ENCODE results near the gene WDFY3. TPM values are rescaled to one million over a fixed set of nuclear protein-coding genes. Genes with fewer than 3 reads are reported as not detected.

The WDFY3 gene
- total RNA-seq, 1 experiment from 2014 or later, result 42.7 TPM

DNA sequence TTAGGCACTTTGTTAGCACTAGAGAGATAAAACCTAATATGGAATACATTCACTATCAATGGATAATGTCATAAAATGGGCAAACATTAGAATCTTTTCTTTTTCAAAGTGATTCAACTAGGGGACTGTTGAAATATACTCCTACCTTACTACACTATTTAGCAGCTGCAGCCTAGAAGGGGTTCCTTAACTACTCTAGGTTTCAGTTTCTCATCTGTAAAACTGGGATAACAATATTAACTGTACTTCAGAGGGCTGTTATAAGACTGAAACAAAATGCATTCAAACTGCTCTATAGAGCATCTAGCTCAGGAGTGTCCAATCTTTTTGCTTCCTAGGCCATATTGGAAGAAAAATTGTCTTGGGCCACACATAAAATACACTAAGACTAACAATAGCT is 236.1 kb downstream of the WDFY3 start:
- Histone ChIP-seq H3K36me3 (ENCODE audit: control insufficient read depth, insufficient read depth, low read length) (no peaks in the 10 kb centered on the region), H3K4me3 (ENCODE audit: low read depth, low read length) (no peak overlapping the region)

DNA sequence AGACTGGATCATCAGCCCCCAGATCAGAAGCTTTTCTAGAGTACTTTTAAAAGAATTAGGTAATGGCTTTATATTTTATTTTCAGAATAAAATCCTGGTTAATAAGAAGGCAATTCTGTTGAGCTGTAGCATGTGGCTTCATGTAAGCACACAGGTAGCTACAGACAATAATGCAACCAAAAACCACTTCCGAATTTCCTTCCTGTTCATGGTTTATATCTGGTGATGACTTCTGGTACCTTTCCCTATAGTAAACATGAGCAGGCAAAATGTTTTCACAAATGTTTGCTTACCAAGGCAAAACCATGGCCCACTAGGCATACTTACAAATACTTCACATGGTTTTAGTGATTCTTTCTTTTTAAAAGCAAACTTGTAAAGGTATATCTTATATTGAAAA is 239.0 kb downstream of the WDFY3 start:
- POLR2A ChIA-PET, result no interaction called here
- no peaks in the 10 kb centered on the region for H3K36me3 ChIP-seq (ENCODE audit: control insufficient read depth, insufficient read depth, low read length)
- intact Hi-C loops (cut with micrococcal nuclease; ENCODE audit: unreplicated experiment), result no loop called here
- TF ChIP-seq CTCF (IDR thresholded peaks at IDR 0.05; ENCODE audit: insufficient read depth in 1 of 2, low read depth in 1 of 2, low read length in 1 of 2, severe bottlenecking in 1 of 2, unreplicated experiment in 1 of 2), result no peak
- H3K27me3 ChIP-seq (replicated peaks; ENCODE audit: control insufficient read depth, insufficient read depth, low read length), result no peaks in the 10 kb centered on the region
- Mint-ChIP-seq H3K4me3 (ENCODE audit: unreplicated experiment) (no peak overlapping the region), H3K27me3 (ENCODE audit: insufficient read depth, unreplicated experiment) (no peaks in the 10 kb centered on the region), H3K4me1 (ENCODE audit: low read depth, unreplicated experiment) (no peaks in the 10 kb centered on the region), H3K9me3 (ENCODE audit: unreplicated experiment) (no peaks in the 10 kb centered on the region), H3K36me3 (ENCODE audit: insufficient read depth, unreplicated experiment) (peaks cover 14% of the 10 kb centered on the region), H3K27ac (ENCODE audit: unreplicated experiment) (no peak overlapping the region)
- CTCF ChIA-PET, result no interaction called here
- no TSS peak for BruUV-seq (replicated peaks)
- no peaks in the 10 kb centered on the region for H3K9me3 ChIP-seq
- DNase-seq, result no peak
- no peak overlapping the region for H3K4me3 ChIP-seq (ENCODE audit: low read depth, low read length)
- H3K4me1 ChIP-seq, result no peaks in the 10 kb centered on the region

More for the DNA sequence above, 236.1 kb downstream of the WDFY3 start:
- no peaks in the 10 kb centered on the region for H3K9me3 Mint-ChIP-seq (ENCODE audit: unreplicated experiment)
- no peaks in the 10 kb centered on the region for H3K27me3 Mint-ChIP-seq (ENCODE audit: insufficient read depth, unreplicated experiment)
- H3K4me1 Mint-ChIP-seq (ENCODE audit: low read depth, unreplicated experiment), result no peaks in the 10 kb centered on the region
- H3K4me3 Mint-ChIP-seq (ENCODE audit: unreplicated experiment), result no peak overlapping the region
- no TSS peak for BruUV-seq (replicated peaks)
- H3K36me3 Mint-ChIP-seq (ENCODE audit: insufficient read depth, unreplicated experiment), result peaks cover 8% of the 10 kb centered on the region
- intact Hi-C loops (cut with micrococcal nuclease; ENCODE audit: unreplicated experiment), result no loop called here
- Histone ChIP-seq H3K9me3 (no peaks in the 10 kb centered on the region), H3K4me1 (no peaks in the 10 kb centered on the region), H3K27me3 (replicated peaks; ENCODE audit: control insufficient read depth, insufficient read depth, low read length) (no peaks in the 10 kb centered on the region)
- POLR2A ChIA-PET, result no interaction called here
- no peak overlapping the region for H3K27ac Mint-ChIP-seq (ENCODE audit: unreplicated experiment)
- no peak for DNase-seq
- CTCF ChIA-PET, result no interaction called here
- TF ChIP-seq CTCF (IDR thresholded peaks at IDR 0.05; ENCODE audit: insufficient read depth in 1 of 2, low read depth in 1 of 2, low read length in 1 of 2, severe bottlenecking in 1 of 2, unreplicated experiment in 1 of 2), result no peak

- DNase-seq, result no peak
- Histone ChIP-seq H3K36me3 (ENCODE audit: control insufficient read depth, insufficient read depth, low read length) (no peaks in the 10 kb centered on the region), H3K27me3 (replicated peaks; ENCODE audit: control insufficient read depth, insufficient read depth, low read length) (no peaks in the 10 kb centered on the region), H3K4me1 (no peaks in the 10 kb centered on the region), H3K9me3 (no peaks in the 10 kb centered on the region), H3K4me3 (ENCODE audit: low read depth, low read length) (no peak overlapping the region)
- intact Hi-C loops (cut with micrococcal nuclease; ENCODE audit: unreplicated experiment), result no loop called here
- ChIA-PET CTCF (no interaction called here), POLR2A (no interaction called here)
- no peaks in the 10 kb centered on the region for H3K4me1 Mint-ChIP-seq (ENCODE audit: low read depth, unreplicated experiment)
- no peak overlapping the region for H3K27ac Mint-ChIP-seq (ENCODE audit: unreplicated experiment)
- H3K36me3 Mint-ChIP-seq (ENCODE audit: insufficient read depth, unreplicated experiment), result peaks cover 12% of the 10 kb centered on the region
- H3K4me3 Mint-ChIP-seq (ENCODE audit: unreplicated experiment), result no peak overlapping the region
- H3K9me3 Mint-ChIP-seq (ENCODE audit: unreplicated experiment), result no peaks in the 10 kb centered on the region
- no TSS peak for BruUV-seq (replicated peaks)
- TF ChIP-seq CTCF (IDR thresholded peaks at IDR 0.05; ENCODE audit: insufficient read depth in 1 of 2, low read depth in 1 of 2, low read length in 1 of 2, severe bottlenecking in 1 of 2, unreplicated experiment in 1 of 2), result no peak
- H3K27me3 Mint-ChIP-seq (ENCODE audit: insufficient read depth, unreplicated experiment), result no peaks in the 10 kb centered on the region
Observed at GRCh38 chr4:84726356-84726755, 240.1 kb downstream of the WDFY3 start.
